Brain pericyte (primary cell): ENCODE results near the gene KDM6B.
"Not testable (repeated sequence)": the region's sequence is repeated elsewhere in the genome, so short reads cannot be mapped to it uniquely, and the experiment has no call there.

Source experiments
- DNase-seq: peaks from one replicate; pipeline ENCODE4 v3.0.0-alpha.2; 2012; ENCODE audit warnings: low read depth, low spot score

KDM6B gene

GRCh38 chr17:7852919-7853690 is 19.1 kb downstream of the KDM6B start:
- no peak for DNase-seq

- DNase-seq = no peak
These were observed 19.6 kb downstream of the KDM6B start for GRCh38 chr17:7853691-7854038.

GRCh38 chr17:7854078-7854777 is 20.2 kb downstream of the KDM6B start:
- DNase-seq = no peak

GRCh38 chr17:7854851-7855659 is 21.0 kb downstream of the KDM6B start, which contains the start of gene TMEM88:
TSS of gene TMEM88 (plus strand) at chr17:7855066. CDS start at chr17:7855075, 9 bp downstream.
- DNase-seq = no peak

GRCh38 chr17:7855660-7856010 is 21.6 kb downstream of the KDM6B start:
- DNase-seq = no peak

- DNase-seq = no peak
These were observed 22.2 kb downstream of the KDM6B start for GRCh38 chr17:7856011-7856810.

- DNase-seq = peak; percentile 98
These were observed 23.0 kb downstream of the KDM6B start, which contains the start of gene NAA38 for GRCh38 chr17:7856811-7857712. TSS of gene NAA38 (minus strand) at chr17:7857559. CDS start at chr17:7857463, 96 bp downstream.

- DNase-seq = no peak
These were observed 23.9 kb downstream of the KDM6B start, which contains the start of gene CYB5D1 for GRCh38 chr17:7857713-7858521. TSS of gene CYB5D1 (plus strand) at chr17:7858003. CDS start at chr17:7858135, 132 bp downstream.

- no peak for DNase-seq
These were observed 24.4 kb downstream of the KDM6B start for GRCh38 chr17:7858522-7858810.

GRCh38 chr17:7859028-7859427 is 25.0 kb downstream of the KDM6B start:
- no peak for DNase-seq

- DNase-seq = no peak
These were observed 28.8 kb downstream of the KDM6B start for GRCh38 chr17:7862692-7863437.

- not testable (repeated sequence) for DNase-seq
These were observed 30.4 kb downstream of the KDM6B start for GRCh38 chr17:7864384-7864783.

- DNase-seq = no peak
These were observed 31.1 kb downstream of the KDM6B start for GRCh38 chr17:7864995-7865650.

- DNase-seq = no peak
These were observed 33.9 kb downstream of the KDM6B start for GRCh38 chr17:7867881-7868329.

GRCh38 chr17:7873051-7873450 is 39.0 kb downstream of the KDM6B start:
- DNase-seq = no peak

GRCh38 chr17:7875804-7876370 is 41.9 kb downstream of the KDM6B start:
- no peak for DNase-seq

GRCh38 chr17:7878234-7878633 is 44.2 kb downstream of the KDM6B start:
- no peak for DNase-seq
